BLaER1 treated with 17β-estradiol and CSF1 and Interleukin-3, amounts not matched to agents 10 nM and 100 nM (cell line): Measurements from ENCODE around the gene IVNS1ABP.

ENCODE experiments used
- H3K27ac ChIP-seq, 11 experiments: shearing (Covaris generic); formaldehyde crosslinking; 2 replicates each; pipeline ENCODE4 v1.8.1; 2022
- H3K27me3 ChIP-seq, 11 experiments: shearing (Covaris generic); formaldehyde crosslinking; 2 replicates each; pipeline ENCODE4 v1.8.1; 2022
- H3K36me3 ChIP-seq, 11 experiments: shearing (Covaris generic); formaldehyde crosslinking; 2 replicates each; pipeline ENCODE4 v1.8.1; 2022
- H3K4me1 ChIP-seq, 10 experiments: shearing (Covaris generic); formaldehyde crosslinking; 2 replicates each; pipeline ENCODE4 v1.8.1; 2022
- H3K4me2 ChIP-seq, 11 experiments: shearing (Covaris generic); formaldehyde crosslinking; 2 replicates each; pipeline ENCODE4 v1.8.1; 2022
- H3K4me3 ChIP-seq, 10 experiments: shearing (Covaris generic); formaldehyde crosslinking; 2 replicates each; pipeline ENCODE4 v1.8.1; 2022
- H3K9ac ChIP-seq, 11 experiments: shearing (Covaris generic); formaldehyde crosslinking; 2 replicates each; pipeline ENCODE4 v1.8.1; 2022
- H3K9me3 ChIP-seq, 11 experiments: shearing (Covaris generic); formaldehyde crosslinking; replicated peaks in 1 of 11; 2 replicates each; pipeline ENCODE4 v1.8.1; 2022
- H4K20me1 ChIP-seq, 11 experiments: shearing (Covaris generic); formaldehyde crosslinking; 2 replicates each; pipeline ENCODE4 v1.8.1; 2022
- Cebpa-rat ChIP-seq, 11 experiments: shearing (Covaris generic); IDR thresholded peaks; 2 replicates each; pipeline ENCODE4 v1.8.1; 2022

Gene IVNS1ABP

GRCh38 chr1:185342017-185342416 is 25.0 kb upstream of the IVNS1ABP start:
- H3K9ac ChIP-seq = no peak overlapping the region
- H3K27me3 ChIP-seq = no peaks in the 10 kb centered on the region
- no peak overlapping the region for H3K4me3 ChIP-seq
- H3K9me3 ChIP-seq = no peaks in the 10 kb centered on the region
- H3K4me1 ChIP-seq = peaks cover 43 to 99% (median 59%) of the 10 kb centered on the region in 10 experiments
- TF ChIP-seq Cebpa-rat (IDR thresholded peaks at IDR 0.05) = no peak
- H3K36me3 ChIP-seq = no peaks in the 10 kb centered on the region
- peaks cover 0 to 7% (median 0%) of the 10 kb centered on the region in 11 experiments; a peak in 1 of 22 replicates for H4K20me1 ChIP-seq
- peak overlapping the region in 4 of 11 experiments; percentile 75 to 91 (median 84); a peak in 7 of 22 replicates for H3K4me2 ChIP-seq
- no peak overlapping the region; a peak in 1 of 22 replicates for H3K27ac ChIP-seq

- Histone ChIP-seq H3K27ac (peak overlapping the region in 2 of 11 experiments; percentile 92 to 98; a peak in 4 of 22 replicates), H3K27me3 (no peaks in the 10 kb centered on the region), H3K9me3 (no peaks in the 10 kb centered on the region), H3K9ac (no peak overlapping the region), H3K36me3 (no peaks in the 10 kb centered on the region), H3K4me1 (peaks cover 35 to 99% (median 59%) of the 10 kb centered on the region in 10 experiments), H3K4me2 (peak overlapping the region in 5 of 11 experiments; percentile 75 to 91 (median 86); a peak in 8 of 22 replicates), H4K20me1 (peaks cover 0 to 7% (median 0%) of the 10 kb centered on the region in 11 experiments; a peak in 1 of 22 replicates), H3K4me3 (no peak overlapping the region)
- TF ChIP-seq Cebpa-rat (IDR thresholded peaks at IDR 0.05) = no peak
Measured at GRCh38 chr1:185341196-185341781, 24.2 kb upstream of the IVNS1ABP start.

GRCh38 chr1:185338719-185339622 is 21.9 kb upstream of the IVNS1ABP start:
- H3K9me3 ChIP-seq = no peaks in the 10 kb centered on the region
- peaks cover 0 to 7% (median 0%) of the 10 kb centered on the region in 11 experiments; a peak in 1 of 22 replicates for H4K20me1 ChIP-seq
- H3K27me3 ChIP-seq = no peaks in the 10 kb centered on the region
- peak overlapping the region; percentile 75 to 93 (median 87) for H3K4me2 ChIP-seq
- peak in 10 of 11 experiments; percentile 35 to 82 (median 64); a peak in 16 of 22 replicates for TF ChIP-seq Cebpa-rat (IDR thresholded peaks at IDR 0.05)
- H3K4me3 ChIP-seq = peak overlapping the region in 6 of 10 experiments; percentile 26 to 51 (median 46); a peak in 11 of 20 replicates
- H3K4me1 ChIP-seq = peaks cover 28 to 99% (median 50%) of the 10 kb centered on the region in 10 experiments
- H3K9ac ChIP-seq = peak overlapping the region; percentile 31 to 85 (median 80)
- H3K36me3 ChIP-seq = no peaks in the 10 kb centered on the region
- peak overlapping the region; percentile 75 to 98 (median 93) for H3K27ac ChIP-seq

- H3K27ac ChIP-seq = peak overlapping the region in 10 of 11 experiments; percentile 29 to 98 (median 94); a peak in 19 of 22 replicates
- no peak for TF ChIP-seq Cebpa-rat (IDR thresholded peaks at IDR 0.05)
- peak overlapping the region in 7 of 11 experiments; percentile 5 to 85 (median 54); a peak in 9 of 22 replicates for H3K9ac ChIP-seq
- no peaks in the 10 kb centered on the region for H3K27me3 ChIP-seq
- H3K4me3 ChIP-seq = no peak overlapping the region
- no peaks in the 10 kb centered on the region for H3K9me3 ChIP-seq
- H4K20me1 ChIP-seq = peaks cover 0 to 7% (median 0%) of the 10 kb centered on the region in 11 experiments; a peak in 1 of 22 replicates
- peaks cover 28 to 88% (median 50%) of the 10 kb centered on the region in 10 experiments for H3K4me1 ChIP-seq
- H3K4me2 ChIP-seq = peak overlapping the region in 9 of 11 experiments; percentile 42 to 92 (median 86); a peak in 18 of 22 replicates
- no peaks in the 10 kb centered on the region for H3K36me3 ChIP-seq
Measured at GRCh38 chr1:185337246-185337645, 20.2 kb upstream of the IVNS1ABP start.

- TF ChIP-seq Cebpa-rat (IDR thresholded peaks at IDR 0.05) = no peak
- peak overlapping the region in 3 of 11 experiments; percentile 25 to 48 (median 38); a peak in 3 of 22 replicates for H3K4me2 ChIP-seq
- H3K9me3 ChIP-seq = peaks cover 0 to 2% (median 0%) of the 10 kb centered on the region in 11 experiments; a peak in 5 of 22 replicates
- H3K36me3 ChIP-seq = no peaks in the 10 kb centered on the region
- no peaks in the 10 kb centered on the region for H3K27me3 ChIP-seq
- no peak overlapping the region for H3K27ac ChIP-seq
- H3K4me3 ChIP-seq = no peak overlapping the region
- peaks cover 13 to 58% (median 29%) of the 10 kb centered on the region in 10 experiments for H3K4me1 ChIP-seq
- H4K20me1 ChIP-seq = peaks cover 0 to 7% (median 0%) of the 10 kb centered on the region in 11 experiments; a peak in 1 of 22 replicates
- H3K9ac ChIP-seq = no peak overlapping the region
Measured at GRCh38 chr1:185334182-185334581, 17.1 kb upstream of the IVNS1ABP start.

- no peak for TF ChIP-seq Cebpa-rat (IDR thresholded peaks at IDR 0.05)
- H3K4me2 ChIP-seq = peak overlapping the region in 4 of 11 experiments; percentile 18 to 42 (median 20); a peak in 5 of 22 replicates
- H4K20me1 ChIP-seq = no peaks in the 10 kb centered on the region
- H3K36me3 ChIP-seq = no peaks in the 10 kb centered on the region
- no peak overlapping the region for H3K9ac ChIP-seq
- no peaks in the 10 kb centered on the region for H3K27me3 ChIP-seq
- H3K4me1 ChIP-seq = peaks cover 0 to 9% (median 3%) of the 10 kb centered on the region in 10 experiments; a peak in 9 of 20 replicates
- H3K9me3 ChIP-seq = peaks cover 0 to 36% (median 0%) of the 10 kb centered on the region in 11 experiments; a peak in 10 of 22 replicates
- 0 out of 22 replicates have a peak overlapping the region, but pooled peaks of 1 of the 11 experiments have one; percentile 15 for H3K27ac ChIP-seq
- H3K4me3 ChIP-seq = no peak overlapping the region
Measured at GRCh38 chr1:185328255-185328654, 11.2 kb upstream of the IVNS1ABP start.

GRCh38 chr1:185325413-185325812 is 8.4 kb upstream of the IVNS1ABP start:
- Histone ChIP-seq H3K27ac (no peak overlapping the region), H3K36me3 (no peaks in the 10 kb centered on the region; a peak in 1 of 22 replicates), H3K4me1 (peaks cover 0 to 10% (median 4%) of the 10 kb centered on the region in 10 experiments; a peak in 10 of 20 replicates), H3K9ac (no peak overlapping the region), H3K4me3 (no peak overlapping the region), H3K4me2 (no peak overlapping the region), H4K20me1 (no peaks in the 10 kb centered on the region), H3K9me3 (peaks cover 13 to 54% (median 16%) of the 10 kb centered on the region in 11 experiments; a peak in 19 of 22 replicates), H3K27me3 (no peaks in the 10 kb centered on the region)
- TF ChIP-seq Cebpa-rat (IDR thresholded peaks at IDR 0.05) = no peak

- peaks cover 14 to 52% (median 18%) of the 10 kb centered on the region in 11 experiments; a peak in 19 of 22 replicates for H3K9me3 ChIP-seq
- no peaks in the 10 kb centered on the region; a peak in 1 of 22 replicates for H3K36me3 ChIP-seq
- no peak overlapping the region for H3K4me3 ChIP-seq
- no peaks in the 10 kb centered on the region for H4K20me1 ChIP-seq
- H3K4me1 ChIP-seq = peaks cover 2 to 19% (median 10%) of the 10 kb centered on the region in 10 experiments; a peak in 18 of 20 replicates
- no peak overlapping the region for H3K9ac ChIP-seq
- no peak for TF ChIP-seq Cebpa-rat (IDR thresholded peaks at IDR 0.05)
- no peak overlapping the region for H3K4me2 ChIP-seq
- H3K27me3 ChIP-seq = no peaks in the 10 kb centered on the region
- H3K27ac ChIP-seq = no peak overlapping the region
Measured at GRCh38 chr1:185324118-185324517, 7.1 kb upstream of the IVNS1ABP start.
